Measurements from ENCODE around the gene EIF1.

- no peak for TF ChIP-seq EP300 (IDR thresholded peaks at IDR 0.05)
- TF ChIP-seq POLR2A (IDR thresholded peaks at IDR 0.05): no peak
- TF ChIP-seq, protein P1, sequence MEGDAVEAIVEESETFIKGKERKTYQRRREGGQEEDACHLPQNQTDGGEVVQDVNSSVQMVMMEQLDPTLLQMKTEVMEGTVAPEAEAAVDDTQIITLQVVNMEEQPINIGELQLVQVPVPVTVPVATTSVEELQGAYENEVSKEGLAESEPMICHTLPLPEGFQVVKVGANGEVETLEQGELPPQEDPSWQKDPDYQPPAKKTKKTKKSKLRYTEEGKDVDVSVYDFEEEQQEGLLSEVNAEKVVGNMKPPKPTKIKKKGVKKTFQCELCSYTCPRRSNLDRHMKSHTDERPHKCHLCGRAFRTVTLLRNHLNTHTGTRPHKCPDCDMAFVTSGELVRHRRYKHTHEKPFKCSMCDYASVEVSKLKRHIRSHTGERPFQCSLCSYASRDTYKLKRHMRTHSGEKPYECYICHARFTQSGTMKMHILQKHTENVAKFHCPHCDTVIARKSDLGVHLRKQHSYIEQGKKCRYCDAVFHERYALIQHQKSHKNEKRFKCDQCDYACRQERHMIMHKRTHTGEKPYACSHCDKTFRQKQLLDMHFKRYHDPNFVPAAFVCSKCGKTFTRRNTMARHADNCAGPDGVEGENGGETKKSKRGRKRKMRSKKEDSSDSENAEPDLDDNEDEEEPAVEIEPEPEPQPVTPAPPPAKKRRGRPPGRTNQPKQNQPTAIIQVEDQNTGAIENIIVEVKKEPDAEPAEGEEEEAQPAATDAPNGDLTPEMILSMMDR (IDR thresholded peaks at IDR 0.05): no peak
Measured at GRCh38 chr17:41731836-41732235, 43.2 kb downstream of the EIF1 start.

Measured in tibial nerve (tissue), 4 donors.